H1 (cell line): ENCODE measurements around the gene ARHGEF11. TPM values are rescaled to one million over a fixed set of nuclear protein-coding genes. Genes with fewer than 3 reads are reported as not detected.

Source experiments
- CBX8 ChIP-seq: fragments of 300-800, 300-1000 bp; sonication (generic); IDR thresholded peaks from 2 replicates; pipeline ENCODE4 v1.7.1; 2016; ENCODE audit warnings: low read depth, low read length, borderline replicate concordance
- CHD1 ChIP-seq: IDR thresholded peaks from 2 replicates; pipeline ENCODE4 v1.6.1; 2012; ENCODE audit warnings: low read depth, low read length, improper control_type of control experiment
- CHD2 ChIP-seq: IDR thresholded peaks from 2 replicates; pipeline ENCODE4 v1.6.1; 2012; ENCODE audit warnings: low read length, improper control_type of control experiment
- E2F6 ChIP-seq: IDR thresholded peaks from 2 replicates; pipeline ENCODE4 v1.6.1; 2012; ENCODE audit warnings: inconsistent platforms
- EP300 ChIP-seq, 2 experiments: IDR thresholded peaks; 1 replicate in 1 of 2; 2 replicates in 1 of 2; pipeline ENCODE4 v1.6.1; 2011 to 2012; ENCODE audit warnings: low read depth in 2 of 2, low read length in 2 of 2, mild to moderate bottlenecking in 2 of 2, borderline replicate concordance in 1 of 2, inconsistent platforms in 1 of 2, moderate library complexity in 1 of 2
- EZH2 ChIP-seq: fragments of 200-600 bp; sonication (generic); IDR thresholded peaks from 2 replicates; pipeline ENCODE4 v1.7.1; 2012; ENCODE audit warnings: low read depth, mild to moderate bottlenecking, moderate library complexity, low read length, inconsistent platforms; ENCODE audit not compliant: severe bottlenecking
- JUND ChIP-seq: IDR thresholded peaks from 2 replicates; pipeline ENCODE4 v1.6.1; 2011; ENCODE audit warnings: mild to moderate bottlenecking, improper control_type of control experiment, low read length
- PHF8 ChIP-seq: fragments of 200-600 bp; sonication (generic); conservative IDR thresholded peaks from 2 replicates; pipeline ENCODE4 v1.7.1; 2012; ENCODE audit warnings: low read depth, mild to moderate bottlenecking, inconsistent platforms, low read length, moderate library complexity
- YY1 ChIP-seq: IDR thresholded peaks from 2 replicates; pipeline ENCODE4 v1.6.1; 2011; ENCODE audit warnings: low read depth, mild to moderate bottlenecking, low read length
- polyA plus RNA-seq, 7 experiments: library from polyadenylated mRNA; depleted of rRNA in 3 of 7; stranded (reverse) in 5 of 7; unstranded in 2 of 7; fragments of >200 nt in 5 of 7; fragments of 200-250 nt in 2 of 7; gene quantifications; 1 replicate in 5 of 7; 2 replicates in 1 of 7; 4 replicates in 1 of 7; pipeline versions ENCODE4 v1.2.1 to v1.2.3, GENCODE V29; 2011 to 2013; ENCODE audit warnings: missing spikeins in 2 of 7, mixed read lengths in 2 of 7
- total RNA-seq: library from RNA; stranded (reverse); fragmentation: NEBNext Ultra II Directional; extraction: Animal tissue kit (Norgen Biotek cat#: 25700); gene quantifications from 2 replicates; pipeline ENCODE4 v1.2.1, GENCODE V29; 2021
- TF ChIP-seq, protein P1 (sequence below): IDR thresholded peaks from 2 replicates; pipeline ENCODE4 v1.6.1; 2012; ENCODE audit warnings: inconsistent platforms

Gene ARHGEF11
- total and polyA plus RNA-seq, 2 of the 8 experiments (the other 6 are each of a cell fraction or from before 2014, with no cell fraction given) = 19.9 to 33.1 TPM

GRCh38 chr1:156923670-156924477 is 121.7 kb downstream of the ARHGEF11 start (continued):
- TF ChIP-seq E2F6 (peak; percentile 41; the same call in 1 of the 2 replicates), CBX8 (no peak), JUND (no peak), CHD2 (no peak), PHF8 (no peak), EZH2 (peak; percentile 61), YY1 (no peak), CHD1 (no peak), EP300 (IDR thresholded peaks at IDR 0.05; ENCODE audit: borderline replicate concordance in 1 of 2, low read depth in 2 of 2, low read length in 2 of 2) (no peak)
- TF ChIP-seq, protein P1, sequence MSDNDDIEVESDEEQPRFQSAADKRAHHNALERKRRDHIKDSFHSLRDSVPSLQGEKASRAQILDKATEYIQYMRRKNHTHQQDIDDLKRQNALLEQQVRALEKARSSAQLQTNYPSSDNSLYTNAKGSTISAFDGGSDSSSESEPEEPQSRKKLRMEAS = peak; percentile 52; the same call in 1 of the 2 replicates
- TF ChIP-seq, all 59 proteins: peak for 9
